Measurements from ENCODE around the gene DCAF8.

GRCh38 chr1:160197231-160197630 is 65.1 kb downstream of the DCAF8 start:
- TF ChIP-seq CTCF (IDR thresholded peaks at IDR 0.05; ENCODE audit: insufficient read depth, low read depth, low read length) (no peak), EZH2 (IDR thresholded peaks at IDR 0.05; ENCODE audit: insufficient read depth, low read length) (no peak)

Data from astrocyte (in vitro differentiated cells and primary cell).